Measurements from ENCODE around the gene OSM.
"Not testable (repeated sequence)": the region's sequence is repeated elsewhere in the genome, so short reads cannot be mapped to it uniquely, and the experiment has no call there.

OSM gene

GRCh38 chr22:30245181-30245984, 21.3 kb downstream of the OSM start:
- no peak for DNase-seq (ENCODE audit: low read depth in 2 of 2)

DNA sequence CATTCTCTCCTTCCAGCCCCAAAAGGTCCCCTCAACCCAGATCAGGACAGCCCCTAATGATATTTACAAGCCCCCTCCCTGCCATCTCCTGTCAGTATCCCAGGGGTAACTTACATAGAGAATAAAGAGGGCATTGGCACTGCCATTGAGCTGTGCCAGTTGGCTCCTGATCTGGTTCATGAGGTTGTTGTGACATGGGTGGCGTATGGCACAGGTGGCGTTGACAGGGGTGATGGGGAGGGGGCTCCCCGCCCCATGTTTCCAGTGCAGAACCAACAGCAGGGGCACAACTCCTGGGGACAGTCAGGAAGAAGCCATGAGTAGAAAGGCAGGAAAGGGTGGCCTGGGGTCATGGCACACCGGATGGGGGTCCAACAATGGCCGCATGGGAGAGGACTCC, 22.0 kb downstream of the OSM start:
- no peak for DNase-seq (ENCODE audit: low read depth in 2 of 2)

GRCh38 chr22:30244066-30244465, 22.6 kb downstream of the OSM start:
- DNase-seq (ENCODE audit: low read depth in 2 of 2), result no peak

- no peak for DNase-seq (ENCODE audit: low read depth in 2 of 2)
Observed at GRCh38 chr22:30243661-30244060, 23.0 kb downstream of the OSM start.

GRCh38 chr22:30241576-30242371, 24.9 kb downstream of the OSM start:
- no peak for DNase-seq (ENCODE audit: low read depth in 2 of 2)

DNA sequence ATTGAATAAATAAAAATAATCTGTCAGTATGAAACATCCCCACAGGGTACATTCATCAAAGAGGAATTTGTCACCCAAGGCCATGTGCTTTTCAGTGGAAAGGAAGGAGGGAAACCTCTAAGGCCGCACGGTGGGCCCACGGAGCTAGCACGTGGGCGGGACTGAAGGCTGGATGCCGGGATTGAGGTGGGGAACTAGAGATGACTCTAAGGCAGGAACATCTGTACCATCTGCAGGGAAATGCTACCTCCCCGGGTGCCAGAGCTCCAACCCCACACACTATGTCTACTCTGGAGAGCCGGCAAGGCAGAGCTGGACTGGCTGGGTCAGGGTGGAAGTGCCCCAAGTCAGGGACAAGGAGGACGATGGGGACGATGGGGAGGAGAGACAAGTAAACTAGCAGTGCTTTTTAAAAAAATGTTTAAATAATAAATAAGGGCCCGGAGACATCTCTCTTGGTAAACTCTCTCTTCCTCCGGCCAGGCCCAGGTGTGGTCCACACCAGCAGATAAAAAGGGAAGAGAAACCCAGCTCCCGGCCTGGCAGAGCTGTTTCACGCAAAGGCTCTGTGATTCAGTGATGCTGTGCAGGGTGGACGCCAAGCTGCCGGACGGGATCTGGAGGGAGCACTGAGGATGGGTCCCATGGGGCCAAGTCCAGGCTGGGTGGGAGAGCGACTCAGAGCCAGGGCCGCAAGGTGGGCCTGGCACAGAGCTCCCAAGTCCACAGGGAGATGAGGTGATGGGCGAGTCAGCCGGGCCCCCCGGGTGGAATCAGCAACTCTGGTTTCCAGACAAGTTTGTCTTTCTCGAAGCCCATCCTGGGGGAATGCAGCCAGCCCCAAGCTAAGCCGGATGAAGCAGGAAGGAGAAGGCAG, 25.9 kb downstream of the OSM start:
- DNase-seq (ENCODE audit: low read depth in 2 of 2), result no peak

DNA sequence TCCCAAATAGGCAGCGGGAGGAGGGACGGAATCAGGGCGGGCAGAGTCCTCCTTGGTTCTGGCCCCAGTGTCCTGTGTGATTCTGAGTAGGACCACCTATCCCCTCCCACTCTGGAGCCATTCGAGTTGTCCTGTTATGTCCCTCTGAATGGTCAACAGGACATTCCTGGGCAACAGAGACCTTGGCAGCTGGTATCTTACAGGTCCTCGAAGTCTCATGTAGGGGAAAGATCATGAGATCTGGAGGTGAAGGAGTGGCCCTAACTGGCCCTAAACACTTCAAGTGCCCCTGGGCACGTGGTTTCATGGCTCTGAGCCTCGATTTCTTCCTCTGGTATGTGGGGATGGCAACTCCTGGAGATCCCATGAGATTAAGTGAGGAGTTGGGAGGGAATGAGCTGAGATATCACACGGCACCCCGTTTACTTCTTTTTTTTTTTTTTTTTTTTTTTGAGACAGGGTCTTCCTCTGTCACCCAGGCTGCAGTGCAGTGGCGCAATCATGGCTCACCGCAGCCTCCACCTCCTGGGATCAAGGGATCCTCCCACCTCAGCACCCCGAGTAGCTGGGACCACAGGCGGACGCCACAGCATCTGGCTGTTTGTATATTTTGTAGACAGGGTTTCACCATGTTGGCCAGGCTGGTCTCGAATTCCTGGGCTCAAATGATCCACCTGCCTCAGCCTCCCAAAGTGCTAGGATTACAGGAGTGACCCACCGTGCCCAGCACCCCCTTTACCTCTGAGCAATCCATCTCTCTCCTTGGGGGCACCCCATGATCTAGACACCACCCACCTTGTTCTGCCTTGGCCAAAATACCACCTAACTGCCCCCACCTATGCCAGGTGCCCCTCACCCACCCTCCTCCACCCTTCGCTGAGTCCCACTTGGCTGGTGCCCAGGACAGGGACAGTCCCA, 26.9 kb downstream of the OSM start:
- DNase-seq (ENCODE audit: low read depth in 2 of 2), result no peak

- DNase-seq (ENCODE audit: low read depth in 2 of 2), result no peak
Observed at GRCh38 chr22:30238661-30239487, 27.8 kb downstream of the OSM start.

DNA sequence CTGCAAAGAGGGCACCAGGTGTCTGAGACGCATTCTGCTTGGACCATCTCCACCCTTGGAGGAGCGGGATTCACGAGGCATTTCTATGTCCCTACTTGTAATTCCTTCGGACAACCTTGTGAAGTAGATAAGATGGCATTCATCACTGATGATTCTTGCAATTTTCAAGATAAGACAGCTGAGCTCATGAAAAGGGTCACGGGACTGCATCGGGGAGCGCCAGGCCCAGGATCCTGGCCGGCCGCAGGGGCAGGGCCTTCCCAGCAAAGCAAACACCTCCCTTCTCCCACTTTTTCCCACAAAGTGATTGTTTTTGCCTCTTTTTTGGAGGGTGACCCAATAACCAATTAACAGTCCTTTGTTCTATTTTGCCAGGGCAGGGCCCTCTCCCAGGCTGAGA, 28.5 kb downstream of the OSM start:
- no peak for DNase-seq (ENCODE audit: low read depth in 2 of 2)

GRCh38 chr22:30236875-30237274, 29.8 kb downstream of the OSM start:
- no peak for DNase-seq (ENCODE audit: low read depth in 2 of 2)

GRCh38 chr22:30235687-30236170, 30.9 kb downstream of the OSM start:
- peak; percentile 75 to 79 for DNase-seq (ENCODE audit: low read depth in 2 of 2)

DNA sequence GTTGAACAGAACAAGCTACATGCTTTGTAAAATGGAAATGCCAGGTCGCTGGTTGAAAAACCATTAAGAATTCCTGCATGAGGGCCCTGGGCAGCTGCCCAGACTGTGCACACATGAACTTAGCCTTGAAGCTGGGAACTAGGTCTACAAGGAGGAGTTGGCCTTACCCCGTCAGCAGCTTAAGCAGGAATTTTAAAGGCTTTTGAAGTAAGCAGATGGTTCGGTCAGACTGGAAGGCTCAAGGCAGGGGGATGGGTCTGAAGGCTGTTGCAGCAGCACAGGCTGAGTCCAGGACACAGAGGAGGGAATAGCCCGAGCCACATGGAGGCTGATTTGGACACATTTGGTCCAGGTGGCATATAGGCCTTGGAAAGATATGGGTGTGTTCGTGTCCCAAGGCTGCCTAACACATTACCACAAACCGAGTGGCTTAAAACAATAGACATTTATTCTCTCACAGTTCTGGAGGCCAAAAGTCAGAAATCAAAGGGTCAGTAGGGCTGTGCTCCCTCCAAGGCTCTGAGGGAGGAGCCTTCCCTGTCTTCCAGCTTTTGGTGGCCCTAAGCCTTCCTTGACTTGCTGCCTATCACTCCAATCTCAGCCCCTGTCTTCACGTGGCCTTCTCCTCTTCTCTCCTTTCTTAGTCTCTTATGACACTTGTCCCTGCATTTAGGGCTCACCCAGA, 31.7 kb downstream of the OSM start:
- DNase-seq (ENCODE audit: low read depth in 2 of 2), result peak; percentile 54 to 62

DNA sequence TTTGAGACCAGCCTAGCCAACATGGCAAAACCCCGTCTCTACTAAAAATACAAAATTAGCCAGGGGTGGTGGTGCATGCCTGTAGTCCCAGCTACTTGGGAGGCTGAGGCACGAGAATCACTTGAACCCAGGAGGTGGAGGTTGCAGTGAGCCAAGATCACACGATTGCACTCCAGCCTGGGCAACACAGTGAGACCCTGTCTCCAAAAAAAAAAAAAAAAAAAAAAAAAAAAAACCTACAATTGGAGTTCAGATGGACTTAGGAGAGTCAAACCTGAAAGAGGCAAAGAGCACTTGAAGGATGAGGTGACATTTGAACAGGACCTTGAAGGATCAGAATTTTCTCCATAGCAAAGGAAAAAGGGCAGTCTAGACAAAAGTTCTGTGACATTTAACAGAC, 32.3 kb downstream of the OSM start:
- not testable (repeated sequence) for DNase-seq (ENCODE audit: low read depth in 2 of 2)

DNA sequence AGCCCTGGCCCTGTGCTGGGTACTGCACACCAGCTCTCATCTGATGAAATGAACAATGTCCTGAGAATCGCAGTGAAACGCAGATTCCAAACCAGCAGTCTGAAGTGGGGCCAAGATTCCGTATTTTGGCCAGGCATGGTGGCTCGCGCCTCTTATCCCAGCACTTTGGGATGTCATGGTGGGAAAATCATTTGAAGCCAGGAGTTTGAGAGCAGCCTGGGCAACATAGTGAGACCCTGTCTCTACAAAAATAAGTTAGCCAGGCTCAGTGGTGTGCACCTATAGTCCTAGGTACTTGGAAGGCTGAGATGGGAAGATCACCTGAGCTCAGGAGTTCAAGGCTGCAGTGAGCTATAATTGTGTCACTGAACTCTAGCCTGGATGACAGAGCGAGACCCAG, 33.1 kb downstream of the OSM start:
- no peak for DNase-seq (ENCODE audit: low read depth in 2 of 2)

- peak in 1 of 2 experiments; percentile 26 for DNase-seq (ENCODE audit: low read depth in 2 of 2)
Observed at GRCh38 chr22:30232716-30233218, 33.9 kb downstream of the OSM start.

GRCh38 chr22:30230787-30231461, 35.7 kb downstream of the OSM start:
- no peak for DNase-seq (ENCODE audit: low read depth in 2 of 2)

DNA sequence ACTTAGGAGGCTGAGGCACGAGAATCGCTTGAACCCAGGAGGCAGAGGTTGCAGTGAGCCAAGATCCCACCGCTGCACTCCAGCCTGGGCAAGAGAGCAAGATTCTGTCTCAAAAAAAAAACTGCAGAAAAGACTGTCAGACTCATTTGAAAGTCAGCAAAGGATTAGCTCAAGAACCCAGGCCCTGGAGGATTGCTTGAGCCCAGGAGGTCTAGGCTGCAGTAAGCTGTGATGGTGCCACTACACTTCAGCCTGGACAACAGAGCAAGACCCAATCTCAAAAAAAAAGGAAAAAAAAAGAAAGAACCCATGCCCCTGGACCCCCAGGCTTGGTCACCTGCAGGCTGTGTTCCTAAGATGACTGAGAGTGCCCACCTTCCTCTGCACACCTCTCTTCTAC, 36.3 kb downstream of the OSM start:
- DNase-seq (ENCODE audit: low read depth in 2 of 2), result no peak

DNA sequence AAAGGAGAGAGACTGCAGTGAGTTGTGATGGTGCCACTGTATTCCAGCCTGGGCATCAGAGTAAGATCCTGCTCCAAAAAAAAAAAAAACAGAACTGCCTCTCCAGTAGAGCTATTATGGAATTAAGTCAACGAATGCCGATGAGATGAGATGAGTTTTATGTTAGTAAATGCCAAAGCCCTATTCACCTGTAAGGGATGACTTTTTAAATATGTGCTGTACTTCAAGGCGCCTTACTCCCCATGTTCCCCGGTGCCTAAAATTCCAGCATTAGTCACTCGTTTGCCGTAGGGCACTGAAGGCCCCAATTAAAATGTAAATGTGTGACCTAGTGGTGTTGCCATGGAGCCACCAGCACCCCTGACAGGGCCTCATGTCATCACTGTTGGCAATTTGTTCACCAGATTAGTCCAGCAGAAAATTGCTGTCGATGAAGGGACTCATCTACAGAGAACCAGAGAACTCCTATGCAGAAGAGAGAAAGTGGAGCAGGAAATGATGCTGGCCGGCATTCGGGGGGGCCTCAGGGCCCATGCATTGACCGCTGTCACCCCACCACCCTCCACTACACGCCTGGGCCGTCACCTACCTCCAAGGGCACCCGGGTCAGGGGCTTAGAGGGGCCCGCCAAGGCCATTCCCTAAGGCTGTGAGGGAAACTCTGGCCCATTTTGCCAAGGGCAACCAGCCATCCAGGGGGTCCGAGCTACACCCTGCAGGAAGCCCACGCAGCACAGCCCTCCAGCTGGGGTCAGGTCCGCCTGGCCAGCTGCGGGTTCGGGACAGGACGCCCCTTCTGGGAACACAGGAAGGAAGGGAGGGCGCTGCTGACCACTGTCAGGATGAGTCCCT, 37.9 kb downstream of the OSM start:
- no peak for DNase-seq (ENCODE audit: low read depth in 2 of 2)
